Erythroblast (primary cell): ENCODE results near the gene PAQR5.

ENCODE experiments used
- GATA1 ChIP-seq: IDR thresholded peaks from 2 replicates; pipeline ENCODE4 v1.6.1; 2011; ENCODE audit warnings: low read depth, mild to moderate bottlenecking, control low read depth, low read length, moderate library complexity
- POLR2A ChIP-seq: IDR thresholded peaks from 2 replicates; pipeline ENCODE4 v1.6.1; 2011; ENCODE audit warnings: mild to moderate bottlenecking, low read length

- TF ChIP-seq POLR2A (no peak), GATA1 (no peak)
Measured at GRCh38 chr15:69380726-69381105, 82.0 kb downstream of the PAQR5 start.
